Activated CD4-positive, CD25-positive, alpha-beta regulatory T cell treated with anti-CD3 and anti-CD28 coated beads, Interleukin-2, amount 50 U/mL, for 72 hours (primary cell): ENCODE measurements around the gene NCCRP1.

ENCODE experiments used
- DNase-seq: peaks from one replicate; pipeline ENCODE4 v3.0.0; 2021

NCCRP1 gene

GRCh38 chr19:39181500-39182173 is 15.1 kb upstream of the NCCRP1 start:
- no peak for DNase-seq

- no peak for DNase-seq
Measured at GRCh38 chr19:39182174-39182505, 14.6 kb upstream of the NCCRP1 start.

- DNase-seq = no peak
Measured at GRCh38 chr19:39183104-39183503, 13.7 kb upstream of the NCCRP1 start.

GRCh38 chr19:39186391-39186790 is 10.4 kb upstream of the NCCRP1 start:
- no peak for DNase-seq

- no peak for DNase-seq
Measured at GRCh38 chr19:39187552-39187943, 9.2 kb upstream of the NCCRP1 start.

GRCh38 chr19:39188960-39189359 is 7.8 kb upstream of the NCCRP1 start:
- no peak for DNase-seq

- no peak for DNase-seq
Measured at GRCh38 chr19:39190768-39191167, 6.0 kb upstream of the NCCRP1 start.

GRCh38 chr19:39192846-39193245 is 3.9 kb upstream of the NCCRP1 start:
- no peak for DNase-seq

- DNase-seq = no peak
Measured at GRCh38 chr19:39193803-39194202, 3.0 kb upstream of the NCCRP1 start.

GRCh38 chr19:39194832-39195542 is 1.8 kb upstream of the NCCRP1 start:
- DNase-seq = no peak

- no peak for DNase-seq
Measured at GRCh38 chr19:39195755-39196154, 1.0 kb upstream of the NCCRP1 start.

- no peak for DNase-seq
Measured at GRCh38 chr19:39196320-39196719, 444 bp upstream of the NCCRP1 start.

- DNase-seq = no peak
Measured at GRCh38 chr19:39197808-39198207, 1.0 kb downstream of the NCCRP1 start.

- no peak for DNase-seq
Measured at GRCh38 chr19:39199025-39199424, 2.3 kb downstream of the NCCRP1 start.

- DNase-seq = no peak
Measured at GRCh38 chr19:39200066-39200802, 3.5 kb downstream of the NCCRP1 start.

- no peak for DNase-seq
Measured at GRCh38 chr19:39200803-39201115, 4.0 kb downstream of the NCCRP1 start.

- no peak for DNase-seq
Measured at GRCh38 chr19:39202998-39203355, 6.2 kb downstream of the NCCRP1 start.

- no peak for DNase-seq
Measured at GRCh38 chr19:39203372-39204341, 6.9 kb downstream of the NCCRP1 start, which contains the start of gene SYCN. TSS of gene SYCN (minus strand) at chr19:39204263. CDS start at chr19:39204254, 9 bp downstream.

GRCh38 chr19:39205449-39205764 is 8.6 kb downstream of the NCCRP1 start:
- DNase-seq = no peak

GRCh38 chr19:39206122-39206521 is 9.4 kb downstream of the NCCRP1 start:
- DNase-seq = no peak

- DNase-seq = no peak
Measured at GRCh38 chr19:39207293-39207836, 10.6 kb downstream of the NCCRP1 start.

GRCh38 chr19:39208175-39208795 is 11.5 kb downstream of the NCCRP1 start:
- DNase-seq = no peak

- no peak for DNase-seq
Measured at GRCh38 chr19:39209196-39209595, 12.4 kb downstream of the NCCRP1 start.
